K562 (cell line): Measurements from ENCODE around the gene HSFX3. TPM values are rescaled to one million over a fixed set of nuclear protein-coding genes. Genes with fewer than 3 reads are reported as not detected.

Experiments used
- CBX2 ChIP-seq: fragments of 200-600 bp; sonication (generic); IDR thresholded peaks from one replicate; pipeline ENCODE4 v1.6.1; 2012; ENCODE audit warnings: mild to moderate bottlenecking, low read length, inconsistent platforms; ENCODE audit not compliant: insufficient read depth, poor library complexity, severe bottlenecking
- FOXK1 ChIP-seq: sonication (generic); formaldehyde crosslinking; IDR thresholded peaks from 2 replicates; pipeline ENCODE4 v1.8.0; 2022; ENCODE audit warnings: missing genetic modification reagents, mild to moderate bottlenecking, borderline replicate concordance
- HMGN3 ChIP-seq: IDR thresholded peaks from 2 replicates; pipeline ENCODE4 v1.6.1; 2011; ENCODE audit warnings: borderline replicate concordance, low read depth, mild to moderate bottlenecking, mixed read lengths, low read length; ENCODE audit not compliant: insufficient read length; ENCODE audit errors: extremely low read depth
- L3MBTL2 ChIP-seq: fragments of 450-650 bp; IDR thresholded peaks from 2 replicates; pipeline ENCODE4 v1.6.1; 2016; ENCODE audit warnings: mild to moderate bottlenecking, moderate library complexity
- MYC ChIP-seq, 2 experiments: fragments of 250-450 bp in 1 of 2; sonication (Bioruptor Pico) in 1 of 2; IDR thresholded peaks; 2 replicates each; pipeline versions ENCODE4 v1.5.1 to v1.6.1; 2012 to 2021; ENCODE audit warnings: low read depth in 2 of 2, borderline replicate concordance in 1 of 2, improper control_type of control experiment in 1 of 2, low read length in 1 of 2, mild to moderate bottlenecking in 1 of 2, moderate library complexity in 1 of 2
- NBN ChIP-seq: fragments of 450-650 bp; IDR thresholded peaks from 2 replicates; pipeline ENCODE4 v1.6.1; 2016; ENCODE audit warnings: low read depth, mild to moderate bottlenecking
- NCOR1 ChIP-seq: fragments of 450-650 bp; IDR thresholded peaks from 2 replicates; pipeline ENCODE4 v1.6.1; 2016; ENCODE audit warnings: mild to moderate bottlenecking, moderate library complexity
- NRF1 ChIP-seq, 2 experiments: fragments of 450-650 bp; IDR thresholded peaks in 1 of 2; conservative IDR thresholded peaks in 1 of 2; 2 replicates each; pipeline ENCODE4 v1.6.1; 2014; ENCODE audit warnings: mild to moderate bottlenecking in 2 of 2
- PCBP2 ChIP-seq: fragments of 200-400 bp; formaldehyde crosslinking; IDR thresholded peaks from 2 replicates; pipeline ENCODE4 v1.6.1; 2018; ENCODE audit warnings: low read length, low read depth, mild to moderate bottlenecking, moderate library complexity; ENCODE audit not compliant: poor library complexity, severe bottlenecking
- RFX7 ChIP-seq: fragments of 250-450 bp; sonication (Bioruptor Pico); IDR thresholded peaks from 2 replicates; pipeline ENCODE4 v1.5.1; 2021; ENCODE audit warnings: mild to moderate bottlenecking
- SMAD1 ChIP-seq: fragments of 150-350 bp; IDR thresholded peaks from 2 replicates; pipeline ENCODE4 v1.6.1; 2014; ENCODE audit warnings: low read length, low read depth; ENCODE audit not compliant: partially characterized antibody
- U2AF1 ChIP-seq: fragments of 200-400 bp; formaldehyde crosslinking; optimal IDR thresholded peaks from 2 replicates; pipeline ENCODE3; 2017; ENCODE audit warnings: mild to moderate bottlenecking, low read depth, low read length, moderate library complexity
- ZKSCAN1 ChIP-seq: fragments of 150-350 bp; IDR thresholded peaks from 2 replicates; pipeline ENCODE4 v1.6.1; 2016; ENCODE audit warnings: low read depth, low read length
- polyA plus RNA-seq, 8 experiments: library from polyadenylated mRNA; depleted of rRNA in 4 of 8; stranded (reverse) in 5 of 8; unstranded in 3 of 8; fragments of >200 nt; fragmentation: Nextera tagmentation in 2 of 8; fragmentation: Illumina TruSeq in 1 of 8; extraction: Ambion mirVana in 2 of 8; extraction: Trizol in 1 of 8; gene quantifications; 2 replicates each; pipeline versions ENCODE4 v1.2.1 to v1.2.3, GENCODE V29; 2011 to 2014; ENCODE audit warnings: inconsistent platforms in 1 of 8, missing spikeins in 1 of 8
- total RNA-seq, 7 experiments: library from RNA; depleted of rRNA in 6 of 7; stranded (reverse); fragments of >200 nt in 6 of 7; fragmentation: Illumina TruSeq in 2 of 7; extraction: Trizol in 2 of 7; gene quantifications; 2 replicates each; pipeline versions ENCODE4 v1.2.1 to v1.2.3, GENCODE V29; 2011 to 2021; ENCODE audit warnings: low replicate concordance in 1 of 7
- TF ChIP-seq, protein P1 (sequence below): IDR thresholded peaks from 2 replicates; pipeline ENCODE4 v1.6.1; 2014; ENCODE audit warnings: antibody characterized with exemption
- TF ChIP-seq, protein P2 (sequence below): fragments of 250-450 bp; sonication (Bioruptor Pico); IDR thresholded peaks from 2 replicates; pipeline ENCODE4 v1.4.0; 2020; ENCODE audit warnings: mild to moderate bottlenecking
- TF ChIP-seq, protein P3 (sequence below): IDR thresholded peaks from 2 replicates; pipeline ENCODE4 v1.6.1; 2016; ENCODE audit warnings: missing genetic modification characterization, missing compliant biosample characterization
- TF ChIP-seq, protein P4 (sequence below): fragments of 450-650 bp; IDR thresholded peaks from 2 replicates; pipeline ENCODE4 v1.6.1; 2017; ENCODE audit warnings: antibody characterized with exemption, mild to moderate bottlenecking

Gene HSFX3
- total and polyA plus RNA-seq, 9 of the 15 experiments (the other 6 are each of a cell fraction or from before 2014, with no cell fraction given) = 0.08 to 0.10 TPM; not detected in 7

DNA sequence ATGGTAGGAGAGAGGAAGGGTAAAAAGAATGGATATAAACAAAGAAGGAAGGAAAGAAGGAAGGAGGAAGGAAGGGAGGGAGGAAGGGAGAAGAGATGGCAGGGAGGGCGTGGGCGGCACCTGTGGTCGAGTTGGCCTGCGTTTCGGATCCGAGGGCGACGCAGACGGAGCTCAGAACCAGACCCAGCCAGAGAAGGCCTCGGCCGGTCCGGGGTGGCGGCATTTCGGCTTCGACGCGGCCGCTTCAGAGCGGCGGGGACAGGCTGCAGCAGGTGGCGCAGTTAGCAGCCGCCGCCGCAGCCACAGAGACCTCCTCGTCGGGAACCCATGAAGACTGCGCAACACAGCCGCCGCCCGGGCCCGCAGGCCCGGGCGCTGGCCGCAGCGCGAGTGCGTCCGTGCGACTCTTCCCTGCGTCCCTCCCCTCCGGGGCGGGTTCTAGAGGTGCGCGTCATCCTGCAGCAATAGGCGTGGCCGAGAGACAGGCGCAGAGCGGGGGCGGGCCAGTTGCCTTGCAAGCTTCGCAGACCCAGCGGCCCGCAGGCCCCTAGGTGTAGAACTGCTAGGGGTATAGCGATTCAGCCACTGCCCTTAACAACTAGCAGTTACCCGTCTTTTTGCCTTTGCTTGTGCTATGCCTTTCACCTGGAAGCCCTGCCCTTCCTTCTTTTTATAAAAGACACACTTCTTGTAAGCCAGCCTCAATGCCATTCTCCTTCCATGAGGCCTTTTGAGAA, 44.6 kb downstream of the HSFX3 start, which contains the start of gene IDS (continued):
- TF ChIP-seq, protein P1, sequence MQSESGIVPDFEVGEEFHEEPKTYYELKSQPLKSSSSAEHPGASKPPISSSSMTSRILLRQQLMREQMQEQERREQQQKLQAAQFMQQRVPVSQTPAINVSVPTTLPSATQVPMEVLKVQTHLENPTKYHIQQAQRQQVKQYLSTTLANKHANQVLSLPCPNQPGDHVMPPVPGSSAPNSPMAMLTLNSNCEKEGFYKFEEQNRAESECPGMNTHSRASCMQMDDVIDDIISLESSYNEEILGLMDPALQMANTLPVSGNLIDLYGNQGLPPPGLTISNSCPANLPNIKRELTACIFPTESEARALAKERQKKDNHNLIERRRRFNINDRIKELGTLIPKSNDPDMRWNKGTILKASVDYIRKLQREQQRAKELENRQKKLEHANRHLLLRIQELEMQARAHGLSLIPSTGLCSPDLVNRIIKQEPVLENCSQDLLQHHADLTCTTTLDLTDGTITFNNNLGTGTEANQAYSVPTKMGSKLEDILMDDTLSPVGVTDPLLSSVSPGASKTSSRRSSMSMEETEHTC = no peak
- TF ChIP-seq HMGN3 (peak; percentile 95), CBX2 (no peak), MYC (IDR thresholded peaks at IDR 0.05; ENCODE audit: low read depth, low read length) (peak; percentile 56), MYC (CRISPR knock-in tag; IDR thresholded peaks at IDR 0.05; ENCODE audit: borderline replicate concordance, low read depth) (no peak), FOXK1 (CRISPR knock-in tag) (no peak), ZKSCAN1 (no peak), NRF1 (conservative IDR thresholded peaks at IDR 0.05 in 1 of 2, IDR thresholded peaks at IDR 0.05 in 1 of 2) (peak; percentile 86 to 87), RFX7 (CRISPR knock-in tag) (no peak), NBN (no peak), U2AF1 (no peak), SMAD1 (no peak), L3MBTL2 (peak; percentile 81), NCOR1 (0 out of 2 replicates have a peak, but pooled peaks have one; percentile 2), PCBP2 (no peak)
- TF ChIP-seq, protein P2, sequence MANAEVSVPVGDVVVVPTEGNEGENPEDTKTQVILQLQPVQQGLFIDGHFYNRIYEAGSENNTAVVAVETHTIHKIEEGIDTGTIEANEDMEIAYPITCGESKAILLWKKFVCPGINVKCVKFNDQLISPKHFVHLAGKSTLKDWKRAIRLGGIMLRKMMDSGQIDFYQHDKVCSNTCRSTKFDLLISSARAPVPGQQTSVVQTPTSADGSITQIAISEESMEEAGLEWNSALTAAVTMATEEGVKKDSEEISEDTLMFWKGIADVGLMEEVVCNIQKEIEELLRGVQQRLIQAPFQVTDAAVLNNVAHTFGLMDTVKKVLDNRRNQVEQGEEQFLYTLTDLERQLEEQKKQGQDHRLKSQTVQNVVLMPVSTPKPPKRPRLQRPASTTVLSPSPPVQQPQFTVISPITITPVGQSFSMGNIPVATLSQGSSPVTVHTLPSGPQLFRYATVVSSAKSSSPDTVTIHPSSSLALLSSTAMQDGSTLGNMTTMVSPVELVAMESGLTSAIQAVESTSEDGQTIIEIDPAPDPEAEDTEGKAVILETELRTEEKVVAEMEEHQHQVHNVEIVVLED (CRISPR knock-in tag) = peak; percentile 60
- TF ChIP-seq, protein P3, sequence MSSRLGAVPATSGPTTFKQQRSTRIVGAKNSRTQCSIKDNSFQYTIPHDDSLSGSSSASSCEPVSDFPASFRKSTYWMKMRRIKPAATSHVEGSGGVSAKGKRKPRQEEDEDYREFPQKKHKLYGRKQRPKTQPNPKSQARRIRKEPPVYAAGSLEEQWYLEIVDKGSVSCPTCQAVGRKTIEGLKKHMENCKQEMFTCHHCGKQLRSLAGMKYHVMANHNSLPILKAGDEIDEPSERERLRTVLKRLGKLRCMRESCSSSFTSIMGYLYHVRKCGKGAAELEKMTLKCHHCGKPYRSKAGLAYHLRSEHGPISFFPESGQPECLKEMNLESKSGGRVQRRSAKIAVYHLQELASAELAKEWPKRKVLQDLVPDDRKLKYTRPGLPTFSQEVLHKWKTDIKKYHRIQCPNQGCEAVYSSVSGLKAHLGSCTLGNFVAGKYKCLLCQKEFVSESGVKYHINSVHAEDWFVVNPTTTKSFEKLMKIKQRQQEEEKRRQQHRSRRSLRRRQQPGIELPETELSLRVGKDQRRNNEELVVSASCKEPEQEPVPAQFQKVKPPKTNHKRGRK = peak; percentile 93
- TF ChIP-seq, protein P4, sequence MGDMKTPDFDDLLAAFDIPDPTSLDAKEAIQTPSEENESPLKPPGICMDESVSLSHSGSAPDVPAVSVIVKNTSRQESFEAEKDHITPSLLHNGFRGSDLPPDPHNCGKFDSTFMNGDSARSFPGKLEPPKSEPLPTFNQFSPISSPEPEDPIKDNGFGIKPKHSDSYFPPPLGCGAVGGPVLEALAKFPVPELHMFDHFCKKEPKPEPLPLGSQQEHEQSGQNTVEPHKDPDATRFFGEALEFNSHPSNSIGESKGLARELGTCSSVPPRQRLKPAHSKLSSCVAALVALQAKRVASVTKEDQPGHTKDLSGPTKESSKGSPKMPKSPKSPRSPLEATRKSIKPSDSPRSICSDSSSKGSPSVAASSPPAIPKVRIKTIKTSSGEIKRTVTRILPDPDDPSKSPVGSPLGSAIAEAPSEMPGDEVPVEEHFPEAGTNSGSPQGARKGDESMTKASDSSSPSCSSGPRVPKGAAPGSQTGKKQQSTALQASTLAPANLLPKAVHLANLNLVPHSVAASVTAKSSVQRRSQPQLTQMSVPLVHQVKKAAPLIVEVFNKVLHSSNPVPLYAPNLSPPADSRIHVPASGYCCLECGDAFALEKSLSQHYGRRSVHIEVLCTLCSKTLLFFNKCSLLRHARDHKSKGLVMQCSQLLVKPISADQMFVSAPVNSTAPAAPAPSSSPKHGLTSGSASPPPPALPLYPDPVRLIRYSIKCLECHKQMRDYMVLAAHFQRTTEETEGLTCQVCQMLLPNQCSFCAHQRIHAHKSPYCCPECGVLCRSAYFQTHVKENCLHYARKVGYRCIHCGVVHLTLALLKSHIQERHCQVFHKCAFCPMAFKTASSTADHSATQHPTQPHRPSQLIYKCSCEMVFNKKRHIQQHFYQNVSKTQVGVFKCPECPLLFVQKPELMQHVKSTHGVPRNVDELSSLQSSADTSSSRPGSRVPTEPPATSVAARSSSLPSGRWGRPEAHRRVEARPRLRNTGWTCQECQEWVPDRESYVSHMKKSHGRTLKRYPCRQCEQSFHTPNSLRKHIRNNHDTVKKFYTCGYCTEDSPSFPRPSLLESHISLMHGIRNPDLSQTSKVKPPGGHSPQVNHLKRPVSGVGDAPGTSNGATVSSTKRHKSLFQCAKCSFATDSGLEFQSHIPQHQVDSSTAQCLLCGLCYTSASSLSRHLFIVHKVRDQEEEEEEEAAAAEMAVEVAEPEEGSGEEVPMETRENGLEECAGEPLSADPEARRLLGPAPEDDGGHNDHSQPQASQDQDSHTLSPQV = 0 out of 2 replicates have a peak, but pooled peaks have one; percentile 15
